NCI-H1417 (cell line): Measurements from ENCODE around the gene RCC1.
"Not testable (repeated sequence)": the region's sequence is repeated elsewhere in the genome, so short reads cannot be mapped to it uniquely, and the experiment has no call there.

Experiments
- DNase-seq, 3 experiments: peaks; one replicate each; lab custom pipeline; 2025; lab: John Stamatoyannopoulos, UW

RCC1 gene

GRCh38 chr1:28505406-28506187 is at the start of gene RCC1:
RCC1 (plus strand) TSS chr1:28506043; CDS start chr1:28529867, 23,824 bp downstream.
- peak; percentile 95 to 99 (median 98) for DNase-seq

GRCh38 chr1:28456078-28456477 is 49.8 kb upstream of the RCC1 start:
- no peak for DNase-seq

GRCh38 chr1:28457678-28458077 is 48.2 kb upstream of the RCC1 start:
- no peak for DNase-seq

GRCh38 chr1:28458237-28459228 is 47.3 kb upstream of the RCC1 start:
- no peak for DNase-seq

- no peak for DNase-seq
Observed at GRCh38 chr1:28466226-28466778, 39.5 kb upstream of the RCC1 start.

GRCh38 chr1:28470146-28470545 is 35.7 kb upstream of the RCC1 start:
- no peak for DNase-seq

GRCh38 chr1:28479497-28479896 is 26.3 kb upstream of the RCC1 start:
- DNase-seq = not testable (repeated sequence)

GRCh38 chr1:28480308-28480707 is 25.5 kb upstream of the RCC1 start:
- no peak for DNase-seq

- DNase-seq = no peak
Observed at GRCh38 chr1:28482138-28482537, 23.7 kb upstream of the RCC1 start.

GRCh38 chr1:28482702-28483101 is 23.1 kb upstream of the RCC1 start:
- no peak for DNase-seq

- no peak for DNase-seq
Observed at GRCh38 chr1:28494737-28495136, 11.1 kb upstream of the RCC1 start.

- no peak for DNase-seq
Observed at GRCh38 chr1:28499553-28499952, 6.3 kb upstream of the RCC1 start.

GRCh38 chr1:28501925-28502324 is 3.9 kb upstream of the RCC1 start:
- DNase-seq = no peak

- no peak for DNase-seq
Observed at GRCh38 chr1:28503117-28503516, 2.7 kb upstream of the RCC1 start.

GRCh38 chr1:28506907-28507246 is 1.0 kb downstream of the RCC1 start:
- DNase-seq = no peak

- DNase-seq = no peak
Observed at GRCh38 chr1:28507247-28507645, 1.4 kb downstream of the RCC1 start.

- no peak for DNase-seq
Observed at GRCh38 chr1:28507646-28508434, 2.0 kb downstream of the RCC1 start.

GRCh38 chr1:28508435-28508754 is 2.6 kb downstream of the RCC1 start:
- DNase-seq = no peak

GRCh38 chr1:28509705-28510272 is 3.9 kb downstream of the RCC1 start:
- no peak for DNase-seq

- no peak for DNase-seq
Observed at GRCh38 chr1:28510273-28510969, 4.6 kb downstream of the RCC1 start.

- DNase-seq = no peak
Observed at GRCh38 chr1:28510970-28511440, 5.2 kb downstream of the RCC1 start.
